ENCODE results near the gene RORC. TPM values are rescaled to one million over a fixed set of nuclear protein-coding genes. Genes with fewer than 3 reads are reported as not detected.

The RORC gene
- total and polyA plus RNA-seq, 2 of the 8 experiments (the other 6 are each of a cell fraction or from before 2014, with no cell fraction given), result 0.44 to 0.54 TPM

DNA sequence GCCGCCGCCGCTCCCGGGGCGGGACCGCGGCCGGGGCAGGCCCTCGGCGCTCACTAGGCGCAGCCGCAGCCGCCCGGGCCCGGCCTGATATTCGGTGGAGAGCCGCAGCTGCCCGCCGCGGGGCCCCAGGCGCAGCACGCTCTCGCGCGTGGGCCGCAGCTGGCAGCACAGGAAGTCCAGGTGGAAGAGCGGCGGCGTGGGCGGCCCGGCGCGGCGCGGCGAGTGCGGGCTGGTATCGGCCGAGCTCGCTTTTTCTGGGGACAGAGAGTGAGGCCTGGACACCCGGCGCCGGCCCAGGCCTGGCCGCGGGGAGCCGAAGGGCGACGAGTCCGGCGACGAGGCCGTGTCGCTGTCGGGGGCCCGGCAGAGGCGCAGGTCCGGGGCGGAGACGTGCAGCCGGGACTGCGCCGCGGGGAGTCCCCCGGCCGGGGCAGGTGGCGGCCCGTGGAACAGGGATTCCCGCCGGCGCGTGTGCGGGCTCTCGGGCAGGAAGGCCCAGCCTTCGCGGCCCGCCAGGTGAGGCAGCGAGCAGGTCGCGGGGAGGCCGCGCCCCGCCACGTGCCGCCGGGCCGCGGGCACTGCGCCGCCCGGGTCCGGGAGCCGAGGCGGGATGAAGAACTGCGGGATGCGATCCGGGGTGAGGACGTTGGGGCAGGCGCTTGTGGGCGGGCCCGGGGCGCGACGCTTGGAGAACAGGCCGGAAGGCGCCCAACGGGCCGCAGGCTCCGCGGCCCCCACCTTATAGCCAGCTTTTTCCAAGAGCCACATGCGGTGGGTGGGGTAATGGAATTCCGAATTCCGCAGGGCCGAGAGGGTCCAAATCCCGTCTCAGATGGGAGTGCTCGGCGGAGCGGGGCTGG lies 6.8 kb upstream of the RORC start:
- no peak overlapping the region for H2AK5ac ChIP-seq (ENCODE audit: low read depth, low read length)
- peak overlapping the region; percentile 61 for H4K91ac ChIP-seq (replicated peaks; ENCODE audit: insufficient read length, low read length)
- H2BK12ac ChIP-seq (ENCODE audit: low read depth, low read length), result no peak overlapping the region
- CTCF ChIA-PET (ENCODE audit: partially characterized antibody), result interaction anchor here (1.2 to 2.2 kb wide), 3 partner anchors 70 to 163 kb away, joined by 3 to 6 read pairs (median 5); no protein-coding TSS in a partner anchor
- H3K23me2 ChIP-seq (ENCODE audit: low read depth, low read length), result peaks cover 23% of the 10 kb centered on the region
- no peak overlapping the region for H3K56ac ChIP-seq (replicated peaks; ENCODE audit: insufficient read length, low read depth, low read length)
- DNase-seq (ENCODE audit: low read depth in 1 of 2, low spot score in 2 of 2), result peak in 1 of 2 experiments; percentile 72
- H3K27me3 ChIP-seq (replicated peaks in 1 of 4; ENCODE audit: control insufficient read depth in 3 of 4, extremely low read depth in 1 of 4, insufficient read depth in 3 of 4, low read length in 3 of 4), result peaks cover 10 to 24% (median 21%) of the 10 kb centered on the region in 4 experiments
- no peak overlapping the region for H2BK20ac ChIP-seq (ENCODE audit: low read length)
- H4K20me1 ChIP-seq (replicated peaks in 1 of 2; ENCODE audit: control insufficient read depth in 1 of 2, insufficient read depth in 2 of 2, low read length in 2 of 2), result no peaks in the 10 kb centered on the region
- H3K14ac ChIP-seq (ENCODE audit: insufficient read length), result no peak overlapping the region
- no peaks in the 10 kb centered on the region for H3K9me3 ChIP-seq (ENCODE audit: insufficient read depth in 2 of 2, low read depth in 1 of 2, low read length in 1 of 2)
- no peaks in the 10 kb centered on the region for H3K79me1 ChIP-seq (ENCODE audit: low read depth, low read length)
- no peak overlapping the region for H2BK120ac ChIP-seq (replicated peaks; ENCODE audit: low read depth, low read length)
- no peak overlapping the region for H4K5ac ChIP-seq (ENCODE audit: insufficient read length, low read depth, low read length)
- H2AFZ ChIP-seq (ENCODE audit: low read length), result no peak overlapping the region
- H3K4ac ChIP-seq (replicated peaks; ENCODE audit: insufficient read length, low read depth, low read length), result no peak overlapping the region
- no peak overlapping the region for H2BK5ac ChIP-seq (ENCODE audit: low read depth, low read length)
- POLR2A ChIA-PET (ENCODE audit: partially characterized antibody), result interaction anchor here (0.7 to 5.0 kb wide), 18 partner anchors 8 to 298 kb away, joined by 3 to 20 read pairs (median 4); partner anchors contain the start of genes TDRKH and THEM5
- no peak overlapping the region for H3K23ac ChIP-seq (ENCODE audit: insufficient read length)
- no peak overlapping the region for H2BK15ac ChIP-seq (ENCODE audit: low read length)
- 2% methylated on average over 63 of the region's 117 CpGs; no CpG with 5 or more reads in 1 of the 2 experiments for WGBS, 2 experiments (ENCODE audit: extremely low coverage in 1 of 2, insufficient coverage in 1 of 2, insufficient read length in 1 of 2, insufficient replicate concordance in 2 of 2, low coverage in 1 of 2, low lambda C conversion rate in 2 of 2, missing lambda C conversion rate in 1 of 2)
- FAIRE-seq, result no peak
- peak overlapping the region; percentile 74; the same call in 1 of the 2 replicates for H4K8ac ChIP-seq (ENCODE audit: extremely low read depth, insufficient read depth, low read length)
- H3K18ac ChIP-seq (ENCODE audit: extremely low read depth, low read length), result peak overlapping the region; percentile 48
- peak overlapping the region; percentile 43 to 69 (median 54) for H3K4me3 ChIP-seq (ENCODE audit: extremely low read depth in 1 of 4, insufficient read depth in 2 of 4, low read depth in 3 of 4, low read length in 4 of 4)
- H3K9ac ChIP-seq (replicated peaks in 1 of 4; ENCODE audit: extremely low read depth in 1 of 4, low read depth in 3 of 4, low read length in 3 of 4), result peak overlapping the region in 3 of 4 experiments; percentile 8 to 79 (median 18); a peak in 5 of 7 replicates
- H3K4me1 ChIP-seq (replicated peaks in 1 of 4; ENCODE audit: control insufficient read depth in 3 of 4, insufficient read depth in 4 of 4, low read length in 3 of 4), result peaks cover 4 to 17% (median 9%) of the 10 kb centered on the region in 4 experiments
- H3K27ac ChIP-seq (ENCODE audit: low read depth, low read length), result no peak overlapping the region
- H3K79me2 ChIP-seq (ENCODE audit: control insufficient read depth in 1 of 2, insufficient read depth in 2 of 2, low read length in 2 of 2), result no peaks in the 10 kb centered on the region
- H3K4me2 ChIP-seq (ENCODE audit: insufficient read depth in 1 of 2, low read depth in 2 of 2, low read length in 2 of 2), result peak overlapping the region; percentile 77 to 93
- H3K36me3 ChIP-seq (ENCODE audit: control insufficient read depth in 2 of 4, insufficient read depth in 4 of 4, low read length in 3 of 4), result no peaks in the 10 kb centered on the region
- no peak for TF ChIP-seq RFX5 (IDR thresholded peaks at IDR 0.05; ENCODE audit: borderline replicate concordance, low read depth, low read length)
- TF ChIP-seq JUN (IDR thresholded peaks at IDR 0.05; ENCODE audit: low read depth, low read length), result no peak
- no peak for TF ChIP-seq KDM1A (IDR thresholded peaks at IDR 0.05; ENCODE audit: borderline replicate concordance, low read length)
- peak; percentile 6 for TF ChIP-seq RNF2 (IDR thresholded peaks at IDR 0.05; ENCODE audit: borderline replicate concordance, low read depth, low read length, missing control alignments, poor library complexity, severe bottlenecking)
- TF ChIP-seq SP1 (IDR thresholded peaks at IDR 0.05; ENCODE audit: low read depth, low read length), result no peak

All from H1 (cell line).